Natural killer cell (primary cell): Measurements from ENCODE around the gene LRRC56. TPM values are rescaled to one million over a fixed set of nuclear protein-coding genes. Genes with fewer than 3 reads are reported as not detected.
A peak's percentile ranks its signal among the peaks of the same experiment; 100 is the strongest.

Experiments used
- ATAC-seq, 3 donors: fragments of 150-1000 bp in 2 of 3; fragments of 200-7000 bp in 1 of 3; cut with Tn5 transposase; 1 replicate in 1 of 3; 2 replicates in 2 of 3; pipeline ENCODE4 v1.10.0; 2021; ENCODE audit warnings: mild to moderate bottlenecking in 2 of 3, moderate library complexity in 2 of 3
- DNase-seq, 2 donors: peaks; one replicate each; pipeline versions ENCODE4 v3.0.0 to v3.0.0-alpha.2; 2013 to 2021; ENCODE audit warnings: mixed read lengths in 1 of 2
- H3K27ac ChIP-seq: one replicate; pipeline ENCODE4 v1.5.1; 2013; ENCODE audit warnings: mild to moderate bottlenecking, low read length
- H3K27me3 ChIP-seq: one replicate; pipeline ENCODE4 v1.6.1; 2013; ENCODE audit warnings: low read length; ENCODE audit not compliant: control insufficient read depth, insufficient read depth
- H3K36me3 ChIP-seq: one replicate; pipeline ENCODE4 v1.6.1; 2013; ENCODE audit warnings: low read length; ENCODE audit not compliant: control insufficient read depth, insufficient read depth
- H3K4me1 ChIP-seq: one replicate; pipeline ENCODE4 v1.6.1; 2013; ENCODE audit warnings: low read length; ENCODE audit not compliant: control insufficient read depth, insufficient read depth
- H3K4me3 ChIP-seq: one replicate; pipeline ENCODE4 v1.5.1; 2013; ENCODE audit warnings: low read length
- H3K9me3 ChIP-seq: one replicate; pipeline ENCODE4 v1.6.1; 2013; ENCODE audit warnings: low read length; ENCODE audit not compliant: control insufficient read depth, insufficient read depth
- H3K27ac Mint-ChIP-seq, 2 donors: one replicate each; pipeline ENCODE4 v1.8.0; 2022; ENCODE audit warnings: mild to moderate bottlenecking in 2 of 2, mixed read lengths in 2 of 2, moderate library complexity in 1 of 2
- H3K27me3 Mint-ChIP-seq, 2 donors: one replicate each; pipeline ENCODE4 v1.8.0; 2022; ENCODE audit warnings: low read depth in 2 of 2, mixed read lengths in 2 of 2
- H3K36me3 Mint-ChIP-seq: one replicate; pipeline ENCODE4 v1.8.0; 2022; ENCODE audit warnings: mixed read lengths
- H3K4me1 Mint-ChIP-seq, 2 donors: one replicate each; pipeline ENCODE4 v1.8.0; 2022; ENCODE audit warnings: mixed read lengths in 2 of 2
- H3K4me3 Mint-ChIP-seq: one replicate; pipeline ENCODE4 v1.8.0; 2022; ENCODE audit warnings: mild to moderate bottlenecking, moderate library complexity, mixed read lengths
- H3K9me3 Mint-ChIP-seq, 2 donors: one replicate each; pipeline ENCODE4 v1.8.0; 2022; ENCODE audit warnings: mixed read lengths in 2 of 2
- CTCF ChIP-seq: fragments of 200-600 bp; IDR thresholded peaks from one replicate; pipeline ENCODE4 v1.8.0; 2022; ENCODE audit warnings: antibody characterized with exemption
- WGBS: methylation state at CpG from one replicate; pipeline ENCODE4 v1.1.7; 2013; ENCODE audit warnings: missing lambda C conversion rate; ENCODE audit not compliant: insufficient coverage; 5-methylcytosine and 5-hydroxymethylcytosine counted together
- intact Hi-C: fragments of 100-400 bp; cut with micrococcal nuclease; formaldehyde crosslinking; loops from one replicate; pipeline ENCODE4 v1.14.2; 2022
- total RNA-seq, 4 donors: library from RNA; stranded (reverse); fragments of 120-200 nt in 1 of 4; gene quantifications; one replicate each; pipeline versions ENCODE4 v1.2.3 to v1.2.4, GENCODE V29; 2013 to 2022

LRRC56 gene
- total RNA-seq, 3 donors from 2014 or later (not counting 1 experiment from before 2014, with no cell fraction given): 1.5 to 2.4 (median 2.2) TPM

GRCh38 chr11:593347-593746, 56.0 kb downstream of the LRRC56 start:
- 98% methylated on average over 21 of the region's 21 CpGs for WGBS
- Mint-ChIP-seq H3K36me3 (peaks cover 8% of the 10 kb centered on the region), H3K4me1 (peaks cover 10 to 22% of the 10 kb centered on the region in 2 donors), H3K4me3 (no peak overlapping the region), H3K27me3 (no peaks in the 10 kb centered on the region), H3K27ac (no peak overlapping the region), H3K9me3 (no peaks in the 10 kb centered on the region)
- TF ChIP-seq CTCF: no peak
- DNase-seq: no peak
- H3K4me3 ChIP-seq: no peak overlapping the region
- peaks cover 13% of the 10 kb centered on the region for H3K4me1 ChIP-seq
- intact Hi-C loops: no loop called here
- ATAC-seq: no peak
- no peaks in the 10 kb centered on the region for H3K27me3 ChIP-seq
- peaks cover 75% of the 10 kb centered on the region for H3K36me3 ChIP-seq
- no peak overlapping the region for H3K27ac ChIP-seq
- no peaks in the 10 kb centered on the region for H3K9me3 ChIP-seq

DNA sequence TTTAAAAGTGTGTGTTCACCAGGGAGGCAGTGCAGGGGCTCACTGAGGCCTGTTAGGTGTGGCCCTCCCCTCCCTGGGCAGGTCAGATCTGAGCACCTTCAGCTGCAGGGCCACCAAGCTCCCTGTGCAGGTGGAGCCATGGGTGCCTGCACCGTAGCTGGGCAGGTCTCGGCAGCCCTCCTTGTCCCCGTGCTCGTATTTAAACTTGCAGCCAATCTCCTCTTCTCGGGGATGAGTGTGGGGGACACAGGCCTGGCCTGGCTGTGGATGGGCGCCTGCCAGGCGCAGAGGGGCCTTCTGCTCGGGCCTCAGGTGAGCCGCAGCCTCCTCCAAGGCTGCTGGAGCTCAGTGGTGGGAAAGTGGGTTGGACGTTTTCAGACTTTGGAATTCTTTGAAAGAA, 58.1 kb downstream of the LRRC56 start:
- Mint-ChIP-seq H3K4me1 (peaks cover 10 to 11% of the 10 kb centered on the region in 2 donors), H3K36me3 (no peaks in the 10 kb centered on the region), H3K4me3 (no peak overlapping the region), H3K27ac (no peak overlapping the region), H3K9me3 (no peaks in the 10 kb centered on the region), H3K27me3 (no peaks in the 10 kb centered on the region)
- ATAC-seq (no peak), DNase-seq (no peak)
- Histone ChIP-seq H3K4me1 (peaks cover 13% of the 10 kb centered on the region), H3K27ac (no peak overlapping the region), H3K27me3 (no peaks in the 10 kb centered on the region), H3K9me3 (no peaks in the 10 kb centered on the region), H3K36me3 (peaks cover 79% of the 10 kb centered on the region), H3K4me3 (no peak overlapping the region)
- TF ChIP-seq CTCF: no peak
- intact Hi-C loops: no loop called here
- WGBS: 95% methylated on average over 10 of the region's 10 CpGs

DNA sequence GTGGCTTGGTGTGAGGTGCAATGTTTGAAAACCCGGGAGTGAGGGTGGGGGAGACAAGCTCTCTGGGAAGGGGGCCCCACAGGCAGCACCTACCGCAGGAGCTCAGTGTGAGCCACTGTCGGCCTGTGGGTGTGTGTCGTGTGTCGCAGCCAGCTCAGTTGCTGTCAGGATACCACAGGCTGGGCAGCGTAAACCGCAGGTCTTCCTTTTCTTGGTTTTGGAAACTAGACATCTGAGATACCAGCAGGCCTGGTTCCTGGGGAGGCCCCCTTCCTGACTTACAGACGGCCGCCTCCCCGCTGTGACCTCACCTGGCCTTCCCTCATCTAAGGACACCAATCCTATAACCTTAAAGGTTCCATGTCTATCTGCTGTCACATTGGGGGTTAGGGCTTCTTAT, 59.0 kb downstream of the LRRC56 start:
- Histone ChIP-seq H3K27ac (no peak overlapping the region), H3K4me3 (no peak overlapping the region), H3K27me3 (no peaks in the 10 kb centered on the region), H3K36me3 (peaks cover 74% of the 10 kb centered on the region), H3K9me3 (no peaks in the 10 kb centered on the region), H3K4me1 (peaks cover 13% of the 10 kb centered on the region)
- peak in 1 of 2 donors; percentile 23 for DNase-seq
- peaks cover 10 to 11% of the 10 kb centered on the region in 2 donors for H3K4me1 Mint-ChIP-seq
- H3K9me3 Mint-ChIP-seq: no peaks in the 10 kb centered on the region
- peak overlapping the region in 1 of 2 donors; percentile 23 for H3K27ac Mint-ChIP-seq
- no peak for TF ChIP-seq CTCF
- WGBS: 47% methylated on average over 10 of the region's 10 CpGs
- intact Hi-C loops: no loop called here
- ATAC-seq: peak in 1 of 3 donors; percentile 34
- no peaks in the 10 kb centered on the region for H3K36me3 Mint-ChIP-seq
- no peak overlapping the region for H3K4me3 Mint-ChIP-seq
- no peaks in the 10 kb centered on the region for H3K27me3 Mint-ChIP-seq

DNA sequence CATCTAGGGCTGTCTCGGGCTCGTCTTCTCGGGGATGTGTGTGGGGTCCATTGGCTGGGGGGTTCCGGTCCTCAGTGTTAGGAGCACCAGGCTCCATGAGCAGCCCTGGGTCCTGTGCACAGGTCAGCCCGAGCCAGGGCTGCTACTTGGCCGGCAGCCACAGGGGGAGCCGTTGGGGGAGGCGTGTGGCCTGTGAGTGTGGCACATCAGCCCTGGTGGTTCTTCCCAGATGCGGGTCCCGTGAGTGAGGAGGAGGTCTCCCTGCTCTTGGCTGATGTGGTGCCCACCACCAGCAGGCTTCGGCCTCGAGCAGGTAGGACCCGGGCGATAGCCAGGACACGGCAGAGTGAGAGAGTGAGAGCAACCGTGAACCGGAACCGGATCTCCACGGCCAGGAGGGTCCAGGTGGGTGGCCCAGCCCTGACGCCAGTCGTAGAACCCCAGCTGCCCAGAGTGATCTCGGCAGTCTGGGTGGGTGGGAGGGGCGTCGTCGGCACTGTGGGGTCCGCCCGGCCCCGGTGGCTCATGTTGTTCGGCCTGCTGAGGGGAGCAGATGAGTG, 59.9 kb downstream of the LRRC56 start:
- H3K27ac ChIP-seq: no peak overlapping the region
- WGBS: 97% methylated on average over 29 of the region's 29 CpGs
- Mint-ChIP-seq H3K36me3 (no peaks in the 10 kb centered on the region), H3K4me3 (no peak overlapping the region), H3K27ac (peak overlapping the region in 1 of 2 donors; percentile 35), H3K9me3 (no peaks in the 10 kb centered on the region), H3K27me3 (no peaks in the 10 kb centered on the region), H3K4me1 (peaks cover 10 to 11% of the 10 kb centered on the region in 2 donors)
- no peak for TF ChIP-seq CTCF
- no peak for DNase-seq
- peak in 2 of 3 donors; percentile 33 to 36 for ATAC-seq
- intact Hi-C loops: no loop called here
- H3K27me3 ChIP-seq: no peaks in the 10 kb centered on the region
- H3K9me3 ChIP-seq: no peaks in the 10 kb centered on the region
- H3K36me3 ChIP-seq: peaks cover 78% of the 10 kb centered on the region
- no peak overlapping the region for H3K4me3 ChIP-seq
- H3K4me1 ChIP-seq: peaks cover 13% of the 10 kb centered on the region
